IMR-90 (cell line): ENCODE results near the gene URB2. TPM values are rescaled to one million over a fixed set of nuclear protein-coding genes. Genes with fewer than 3 reads are reported as not detected.

Source experiments
- ATAC-seq: fragments of 200-7000 bp; cut with Tn5 transposase; 2 replicates; pipeline ENCODE4 v1.9.1; 2020; ENCODE audit warnings: low read depth, mild to moderate bottlenecking, moderate library complexity
- BruUV-seq: library from RNA; stranded (reverse); fragments of 400-500 nt; replicated peaks from 2 replicates; lab custom pipeline; 2021; lab: Mats Ljungman, UMichigan
- CTCF ChIA-PET: fragments of 300-600 bp; formaldehyde crosslinking; extraction: SDS; loops from one replicate; lab custom pipeline; 2021; ENCODE audit warnings: antibody characterized with exemption; lab: Yijun Ruan, JAX
- POLR2A ChIA-PET: fragments of 300-600 bp; sonication (Branson Sonifier 250); formaldehyde crosslinking; loops from one replicate; lab custom pipeline; 2022; ENCODE audit warnings: antibody characterized with exemption; ENCODE audit not compliant: unreplicated experiment; lab: Charles Lee
- DNase-seq: peaks from one replicate; pipeline ENCODE4 v3.0.0; 2013
- H2AFZ ChIP-seq: replicated peaks from 2 replicates; pipeline ENCODE3; 2013; ENCODE audit warnings: low read length, mild to moderate bottlenecking; ENCODE audit not compliant: poor library complexity
- H2AK5ac ChIP-seq: 2 replicates; pipeline ENCODE4 v1.6.1; 2013; ENCODE audit warnings: low read depth, low read length, inconsistent platforms
- H2AK9ac ChIP-seq: replicated peaks from 2 replicates; pipeline ENCODE3; 2013; ENCODE audit warnings: mild to moderate bottlenecking, low read depth, low read length, moderate library complexity; ENCODE audit not compliant: poor library complexity
- H2BK120ac ChIP-seq: 2 replicates; pipeline ENCODE4 v1.6.1; 2013; ENCODE audit warnings: low read depth, low read length, inconsistent platforms
- H2BK15ac ChIP-seq: 3 replicates; pipeline ENCODE4 v1.6.1; 2013; ENCODE audit warnings: low read depth, low read length, inconsistent platforms
- H2BK20ac ChIP-seq: 2 replicates; pipeline ENCODE4 v1.6.1; 2013; ENCODE audit warnings: low read depth, mild to moderate bottlenecking, inconsistent platforms, low read length, moderate library complexity
- H2BK5ac ChIP-seq: 2 replicates; pipeline ENCODE4 v1.6.1; 2013; ENCODE audit warnings: mild to moderate bottlenecking, low read depth, low read length, inconsistent platforms; ENCODE audit not compliant: poor library complexity, severe bottlenecking
- H3K14ac ChIP-seq: replicated peaks from 2 replicates; pipeline ENCODE4 v1.6.1; 2013; ENCODE audit warnings: low read depth, low read length, inconsistent platforms
- H3K18ac ChIP-seq: 2 replicates; pipeline ENCODE4 v1.6.1; 2013; ENCODE audit warnings: low read depth, low read length, control low read depth
- H3K23ac ChIP-seq: 2 replicates; pipeline ENCODE4 v1.6.1; 2013; ENCODE audit warnings: low read depth, low read length, inconsistent platforms
- H3K27ac ChIP-seq: 2 replicates; pipeline ENCODE4 v1.5.1; 2013; ENCODE audit warnings: mild to moderate bottlenecking, control low read depth, low read length; ENCODE audit not compliant: insufficient read depth
- H3K27me3 ChIP-seq: 2 replicates; pipeline ENCODE4 v1.6.1; 2013; ENCODE audit warnings: low read length; ENCODE audit not compliant: control insufficient read depth, insufficient read depth
- H3K36me3 ChIP-seq: 2 replicates; pipeline ENCODE4 v1.6.1; 2013; ENCODE audit warnings: low read length, mixed read lengths; ENCODE audit not compliant: control insufficient read depth, insufficient read depth
- H3K4ac ChIP-seq: 2 replicates; pipeline ENCODE4 v1.6.1; 2013; ENCODE audit warnings: low read depth, low read length, inconsistent platforms
- H3K4me1 ChIP-seq: 2 replicates; pipeline ENCODE4 v1.6.1; 2013; ENCODE audit warnings: low read length, mixed read lengths; ENCODE audit not compliant: control insufficient read depth, insufficient read depth
- H3K4me2 ChIP-seq: 2 replicates; pipeline ENCODE4 v1.6.1; 2013; ENCODE audit warnings: low read depth, mild to moderate bottlenecking, control low read depth, low read length, moderate library complexity
- H3K4me3 ChIP-seq: 2 replicates; pipeline ENCODE4 v1.5.1; 2013; ENCODE audit warnings: low read depth, mild to moderate bottlenecking, control low read depth, low read length, moderate library complexity; ENCODE audit not compliant: insufficient read depth
- H3K56ac ChIP-seq: 2 replicates; pipeline ENCODE4 v1.6.1; 2013; ENCODE audit warnings: low read length, inconsistent platforms; ENCODE audit not compliant: insufficient read depth; ENCODE audit errors: extremely low read depth
- H3K79me1 ChIP-seq, 2 experiments: 2 replicates each; pipeline ENCODE4 v1.6.1; 2013; ENCODE audit warnings: low read length in 2 of 2, inconsistent platforms in 1 of 2, low read depth in 1 of 2
- H3K9ac ChIP-seq: 2 replicates; pipeline ENCODE4 v1.6.1; 2013; ENCODE audit warnings: low read depth, low read length, control low read depth
- H3K9me1 ChIP-seq: 2 replicates; pipeline ENCODE4 v1.6.1; 2013; ENCODE audit warnings: low read length, inconsistent platforms; ENCODE audit not compliant: insufficient read depth
- H3K9me3 ChIP-seq: 2 replicates; pipeline ENCODE4 v1.6.1; 2013; ENCODE audit warnings: low read length; ENCODE audit not compliant: control insufficient read depth, insufficient read depth
- H4K20me1 ChIP-seq: 2 replicates; pipeline ENCODE4 v1.6.1; 2013; ENCODE audit warnings: low read length, inconsistent platforms; ENCODE audit not compliant: insufficient read depth
- H4K5ac ChIP-seq: 2 replicates; pipeline ENCODE4 v1.6.1; 2013; ENCODE audit warnings: mild to moderate bottlenecking, low read depth, low read length, control low read depth
- H4K8ac ChIP-seq, 2 experiments: 2 replicates each; pipeline ENCODE4 v1.6.1; 2013; ENCODE audit warnings: low read depth in 2 of 2, low read length in 2 of 2, control low read depth in 1 of 2, inconsistent platforms in 1 of 2
- H4K91ac ChIP-seq: 2 replicates; pipeline ENCODE4 v1.6.1; 2013; ENCODE audit warnings: low read depth, low read length, inconsistent platforms; ENCODE audit not compliant: insufficient read depth
- BHLHE40 ChIP-seq: fragments of 150-350 bp; IDR thresholded peaks from 2 replicates; pipeline ENCODE4 v1.6.1; 2016; ENCODE audit warnings: mild to moderate bottlenecking, low read depth, low read length
- CEBPB ChIP-seq: IDR thresholded peaks from 2 replicates; pipeline ENCODE4 v1.6.1; 2012; ENCODE audit warnings: low read depth, low read length, improper control_type of control experiment
- CHD1 ChIP-seq: IDR thresholded peaks from 2 replicates; pipeline ENCODE4 v1.6.1; 2012; ENCODE audit warnings: low read depth, low read length, improper control_type of control experiment
- CTCF ChIP-seq: conservative IDR thresholded peaks from 2 replicates; pipeline ENCODE4 v1.5.1; 2012; ENCODE audit warnings: mild to moderate bottlenecking, low read depth, low read length, improper control_type of control experiment
- ELK1 ChIP-seq: fragments of 150-350 bp; IDR thresholded peaks from 2 replicates; pipeline ENCODE4 v1.6.1; 2016; ENCODE audit warnings: low read depth, mild to moderate bottlenecking, low read length, moderate library complexity, borderline replicate concordance
- FOS ChIP-seq: fragments of 150-350 bp; IDR thresholded peaks from 2 replicates; pipeline ENCODE4 v1.6.1; 2016; ENCODE audit warnings: low read depth, low read length
- MAFK ChIP-seq: IDR thresholded peaks from 2 replicates; pipeline ENCODE4 v1.6.1; 2012; ENCODE audit warnings: low read depth, low read length, improper control_type of control experiment
- MAZ ChIP-seq: IDR thresholded peaks from 2 replicates; pipeline ENCODE4 v1.6.1; 2012; ENCODE audit warnings: low read depth, mild to moderate bottlenecking, low read length, improper control_type of control experiment, moderate library complexity, borderline replicate concordance
- MXI1 ChIP-seq: IDR thresholded peaks from 2 replicates; pipeline ENCODE4 v1.6.1; 2012; ENCODE audit warnings: low read depth, mild to moderate bottlenecking, low read length, moderate library complexity, borderline replicate concordance
- NFE2L2 ChIP-seq: fragments of 150-350 bp; IDR thresholded peaks from 2 replicates; pipeline ENCODE4 v1.6.1; 2016; ENCODE audit warnings: low read depth, mild to moderate bottlenecking, low read length
- POLR2A ChIP-seq: IDR thresholded peaks from 2 replicates; pipeline ENCODE4 v1.6.1; 2012; ENCODE audit warnings: mild to moderate bottlenecking, low read depth, low read length
- RAD21 ChIP-seq: IDR thresholded peaks from 2 replicates; pipeline ENCODE4 v1.6.1; 2012; ENCODE audit warnings: low read length, improper control_type of control experiment
- RFX5 ChIP-seq: IDR thresholded peaks from 2 replicates; pipeline ENCODE4 v1.8.0; 2012; ENCODE audit warnings: low read depth, mild to moderate bottlenecking, low read length, moderate library complexity
- SMC3 ChIP-seq: fragments of 150-350 bp; IDR thresholded peaks from 2 replicates; pipeline ENCODE4 v1.6.1; 2016; ENCODE audit warnings: low read depth, mild to moderate bottlenecking, antibody characterized with exemption, low read length, moderate library complexity
- USF2 ChIP-seq: fragments of 150-350 bp; IDR thresholded peaks from 2 replicates; pipeline ENCODE4 v1.6.1; 2017; ENCODE audit warnings: mild to moderate bottlenecking, antibody characterized with exemption, low read length, low read depth
- WGBS, 2 experiments: methylation state at CpG; one replicate each; pipeline versions ENCODE4 v1.1.5 to v1.1.7; 2013; ENCODE audit warnings: missing lambda C conversion rate in 2 of 2; ENCODE audit not compliant: insufficient read length in 1 of 2; ENCODE audit errors: extremely low coverage in 2 of 2; 5-methylcytosine and 5-hydroxymethylcytosine counted together
- dilution Hi-C: fragments of 300-500 bp; cut with HindIII; formaldehyde crosslinking; loops from one replicate; pipeline ENCODE4 v1.14.3; 2018; ENCODE audit warnings: low sequenced_read_pairs; ENCODE audit not compliant: unreplicated experiment
- in situ Hi-C: fragments of 300-500 bp; cut with MboI; formaldehyde crosslinking; loops from 3 replicates; pipeline ENCODE4 v1.14.3; 2019; ENCODE audit warnings: low sequenced_read_pairs, inconsistent platforms, mixed read lengths
- intact Hi-C: fragments of 100-400 bp; cut with micrococcal nuclease; formaldehyde crosslinking; loops from 2 replicates; pipeline ENCODE4 v1.10.0; 2022
- polyA plus RNA-seq, 3 experiments: library from polyadenylated mRNA; depleted of rRNA; stranded (reverse); fragments of >200 nt; gene quantifications; 2 replicates each; pipeline ENCODE4 v1.2.3, GENCODE V29; 2012; ENCODE audit warnings: low replicate concordance in 1 of 3
- total RNA-seq: library from RNA; depleted of rRNA; stranded (reverse); fragments of >200 nt; gene quantifications from 2 replicates; pipeline ENCODE4 v1.2.3, GENCODE V29; 2012

Gene URB2
- total and polyA plus RNA-seq, 2 of the 4 experiments (the other 2 are of a cell fraction), result 5.9 to 15.4 TPM

GRCh38 chr1:229648406-229648805, 22.4 kb downstream of the URB2 start:
- BruUV-seq, result no TSS peak

More at GRCh38 chr1:229648406-229648805, 22.4 kb downstream of the URB2 start:
- Histone ChIP-seq H3K9me1 (peaks cover 4% of the 10 kb centered on the region; the same call in 1 of the 2 replicates), H3K9ac (no peak overlapping the region), H2AK9ac (no peak overlapping the region), H2BK120ac (no peak overlapping the region), H3K23ac (no peak overlapping the region), H3K4me2 (no peak overlapping the region), H4K8ac (no peak overlapping the region), H2BK20ac (no peak overlapping the region), H3K27me3 (no peaks in the 10 kb centered on the region), H3K18ac (no peak overlapping the region), H3K4ac (no peak overlapping the region), H3K9me3 (no peaks in the 10 kb centered on the region), H3K56ac (no peak overlapping the region), H2BK15ac (no peak overlapping the region), H3K4me1 (0 out of 2 replicates have a peak, but pooled peaks cover 1% of the 10 kb centered on the region), H2BK5ac (no peak overlapping the region), H3K27ac (no peak overlapping the region), H4K20me1 (no peaks in the 10 kb centered on the region), H3K79me1 (peaks cover 6 to 8% of the 10 kb centered on the region in 2 experiments; a peak in 2 of 4 replicates), H3K36me3 (peaks cover 43% of the 10 kb centered on the region), H2AFZ (no peak overlapping the region), H4K5ac (no peak overlapping the region), H4K91ac (no peak overlapping the region), H3K14ac (no peak overlapping the region), H3K4me3 (no peak overlapping the region), H2AK5ac (no peak overlapping the region)
- no peak for TF ChIP-seq MAZ
- no peak for TF ChIP-seq RAD21
- no peak for TF ChIP-seq USF2
- TF ChIP-seq POLR2A, result no peak
- no peak for TF ChIP-seq BHLHE40
- no peak for TF ChIP-seq NFE2L2
- TF ChIP-seq SMC3, result no peak
- no peak for TF ChIP-seq CHD1
- TF ChIP-seq MXI1, result no peak
- TF ChIP-seq MAFK, result no peak
- TF ChIP-seq CTCF, result no peak
- no peak for TF ChIP-seq FOS
- no peak for TF ChIP-seq RFX5
- TF ChIP-seq CEBPB, result no peak
- TF ChIP-seq ELK1, result no peak
- CTCF ChIA-PET, result interaction anchor here (1.0 kb wide), 1 partner anchor 13 kb away, joined by 5 read pairs; no protein-coding TSS in a partner anchor
- DNase-seq, result no peak
- POLR2A ChIA-PET, result no interaction called here
- in situ Hi-C loops (no loop called here), dilution Hi-C loops (no loop called here), intact Hi-C loops (no loop called here)
- no peak for ATAC-seq
- 80% methylated on average over 1 of the region's 4 CpGs; no CpG with 5 or more reads in 1 of the 2 experiments for WGBS, 2 experiments
